ENCODE measurements around the gene IGSF8. TPM values are rescaled to one million over a fixed set of nuclear protein-coding genes. Genes with fewer than 3 reads are reported as not detected.

Gene IGSF8
- total and polyA plus RNA-seq, 4 donors = 23.5 to 39.5 (median 26.8) TPM

DNA sequence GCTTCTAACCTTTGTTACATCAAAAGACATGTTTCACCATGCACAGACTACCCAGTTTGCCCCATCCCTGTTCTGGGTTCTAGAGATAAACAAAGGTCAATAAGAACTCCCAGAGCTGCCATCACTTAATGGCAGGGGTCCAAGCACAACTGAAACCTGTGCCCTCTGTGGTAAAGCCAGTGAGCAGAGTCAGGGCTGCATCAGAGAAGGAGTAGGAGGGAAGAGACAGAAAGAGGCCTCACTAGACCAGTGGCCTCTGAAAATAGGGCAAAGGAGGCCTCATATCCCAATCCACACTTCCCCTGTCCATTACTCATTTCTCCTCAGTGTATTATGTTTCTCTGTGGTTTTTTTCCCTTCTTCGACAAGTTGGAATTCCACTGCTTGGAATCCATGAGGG lies 27.3 kb upstream of the IGSF8 start:
- 88 to 96% methylated on average over 1 of the region's 1 CpG for WGBS, 2 donors
- no peak for ATAC-seq (ENCODE audit: insufficient read depth, low FRiP score)
- H3K4me3 ChIP-seq = no peak overlapping the region
- peaks cover 0 to 8% (median 0%) of the 10 kb centered on the region in 5 donors for H3K4me1 ChIP-seq (ENCODE audit: control insufficient read depth in 5 of 5, insufficient read depth in 5 of 5, low read length in 5 of 5)
- no peak overlapping the region for H3K9ac ChIP-seq (ENCODE audit: insufficient read depth in 1 of 2, low read length in 2 of 2)
- H3K36me3 ChIP-seq (ENCODE audit: control insufficient read depth in 4 of 4, insufficient read depth in 4 of 4, low read length in 4 of 4) = no peaks in the 10 kb centered on the region
- peak overlapping the region in 1 of 2 donors; percentile 67 for H3K27ac ChIP-seq (ENCODE audit: low read depth in 1 of 2, low read length in 1 of 2)
- no peak for DNase-seq
- H3K9me3 ChIP-seq (ENCODE audit: control insufficient read depth in 4 of 4, insufficient read depth in 3 of 4, low read length in 3 of 4) = no peaks in the 10 kb centered on the region
- no peaks in the 10 kb centered on the region for H3K27me3 ChIP-seq (ENCODE audit: control insufficient read depth in 3 of 3, insufficient read depth in 3 of 3, low read length in 2 of 3)
- TF ChIP-seq, protein P1, sequence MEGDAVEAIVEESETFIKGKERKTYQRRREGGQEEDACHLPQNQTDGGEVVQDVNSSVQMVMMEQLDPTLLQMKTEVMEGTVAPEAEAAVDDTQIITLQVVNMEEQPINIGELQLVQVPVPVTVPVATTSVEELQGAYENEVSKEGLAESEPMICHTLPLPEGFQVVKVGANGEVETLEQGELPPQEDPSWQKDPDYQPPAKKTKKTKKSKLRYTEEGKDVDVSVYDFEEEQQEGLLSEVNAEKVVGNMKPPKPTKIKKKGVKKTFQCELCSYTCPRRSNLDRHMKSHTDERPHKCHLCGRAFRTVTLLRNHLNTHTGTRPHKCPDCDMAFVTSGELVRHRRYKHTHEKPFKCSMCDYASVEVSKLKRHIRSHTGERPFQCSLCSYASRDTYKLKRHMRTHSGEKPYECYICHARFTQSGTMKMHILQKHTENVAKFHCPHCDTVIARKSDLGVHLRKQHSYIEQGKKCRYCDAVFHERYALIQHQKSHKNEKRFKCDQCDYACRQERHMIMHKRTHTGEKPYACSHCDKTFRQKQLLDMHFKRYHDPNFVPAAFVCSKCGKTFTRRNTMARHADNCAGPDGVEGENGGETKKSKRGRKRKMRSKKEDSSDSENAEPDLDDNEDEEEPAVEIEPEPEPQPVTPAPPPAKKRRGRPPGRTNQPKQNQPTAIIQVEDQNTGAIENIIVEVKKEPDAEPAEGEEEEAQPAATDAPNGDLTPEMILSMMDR (IDR thresholded peaks at IDR 0.05; ENCODE audit: control extremely low read depth, extremely low read depth) = no peak

DNA sequence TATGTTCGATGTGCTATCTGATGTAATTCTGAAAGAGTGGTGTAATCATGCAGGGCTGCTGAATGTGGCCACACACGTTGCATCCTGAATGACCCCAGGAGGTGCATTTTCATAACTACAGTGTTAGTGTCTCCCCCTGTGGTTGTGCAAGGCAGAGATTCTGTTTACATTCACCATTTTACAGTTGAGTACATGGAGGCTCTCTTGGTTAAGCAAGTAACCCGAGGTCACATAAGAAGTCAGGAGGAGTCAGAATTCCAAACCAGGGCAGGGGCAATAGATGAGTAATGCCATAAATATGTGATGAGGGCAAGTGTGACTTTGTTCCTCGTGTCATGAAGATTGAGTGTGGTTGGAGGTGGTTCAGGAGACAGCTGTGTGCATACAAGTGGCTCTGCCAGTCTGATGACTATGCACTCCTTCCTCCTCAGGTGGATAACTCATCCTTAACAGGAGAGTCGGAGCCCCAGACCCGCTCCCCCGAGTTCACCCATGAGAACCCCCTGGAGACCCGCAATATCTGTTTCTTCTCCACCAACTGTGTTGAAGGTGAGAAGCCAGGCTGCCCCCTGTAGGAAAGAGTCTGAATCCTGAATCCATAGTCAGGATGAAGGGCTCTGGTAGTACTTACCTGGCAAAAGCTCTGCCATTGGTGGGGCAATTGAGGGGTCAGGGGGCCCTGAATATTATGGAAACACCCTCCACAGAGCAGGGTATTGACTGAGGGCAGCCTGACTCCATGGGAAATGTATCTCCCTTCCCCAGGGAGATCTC lies 26.5 kb upstream of the IGSF8 start:
- WGBS, 2 donors = 56 to 76% methylated on average over 8 of the region's 8 CpGs
- Histone ChIP-seq H3K9ac (ENCODE audit: insufficient read depth in 1 of 2, low read length in 2 of 2) (no peak overlapping the region), H3K36me3 (ENCODE audit: control insufficient read depth in 4 of 4, insufficient read depth in 4 of 4, low read length in 4 of 4) (no peaks in the 10 kb centered on the region), H3K27me3 (ENCODE audit: control insufficient read depth in 3 of 3, insufficient read depth in 3 of 3, low read length in 2 of 3) (no peaks in the 10 kb centered on the region), H3K4me3 (no peak overlapping the region), H3K4me1 (ENCODE audit: control insufficient read depth in 5 of 5, insufficient read depth in 5 of 5, low read length in 5 of 5) (peaks cover 0 to 6% (median 0%) of the 10 kb centered on the region in 5 donors), H3K27ac (ENCODE audit: low read depth in 1 of 2, low read length in 1 of 2) (peak overlapping the region; percentile 1 to 67), H3K9me3 (ENCODE audit: control insufficient read depth in 4 of 4, insufficient read depth in 3 of 4, low read length in 3 of 4) (no peaks in the 10 kb centered on the region)
- DNase-seq (no peak), ATAC-seq (ENCODE audit: insufficient read depth, low FRiP score) (peak; percentile 42)
- TF ChIP-seq, protein P1 (IDR thresholded peaks at IDR 0.05; ENCODE audit: control extremely low read depth, extremely low read depth) = no peak

DNA sequence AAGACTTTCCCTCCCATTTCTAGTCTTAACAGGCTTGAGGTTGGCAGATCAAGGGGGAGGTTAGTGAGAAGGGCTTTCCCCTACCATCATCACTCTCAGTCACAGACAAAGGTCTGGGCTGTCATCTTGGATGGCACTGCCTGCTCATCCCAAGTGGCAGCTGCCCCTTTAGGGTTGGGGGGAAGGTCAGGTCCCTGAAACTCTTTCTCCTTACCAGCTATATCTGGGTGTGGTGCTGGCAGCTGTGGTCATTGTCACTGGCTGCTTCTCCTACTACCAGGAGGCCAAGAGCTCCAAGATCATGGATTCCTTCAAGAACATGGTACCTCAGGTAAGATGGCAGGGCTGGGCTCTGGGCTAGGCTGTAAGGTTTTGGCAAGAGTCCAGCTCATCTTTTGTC lies 25.3 kb upstream of the IGSF8 start:
- Histone ChIP-seq H3K27ac (ENCODE audit: low read depth in 1 of 2, low read length in 1 of 2) (no peak overlapping the region), H3K9ac (ENCODE audit: insufficient read depth in 1 of 2, low read length in 2 of 2) (no peak overlapping the region)
- DNase-seq = no peak

More for the DNA sequence above, 25.3 kb upstream of the IGSF8 start:
- Histone ChIP-seq H3K9me3 (ENCODE audit: control insufficient read depth in 4 of 4, insufficient read depth in 3 of 4, low read length in 3 of 4) (no peaks in the 10 kb centered on the region), H3K36me3 (ENCODE audit: control insufficient read depth in 4 of 4, insufficient read depth in 4 of 4, low read length in 4 of 4) (no peaks in the 10 kb centered on the region), H3K4me3 (no peak overlapping the region), H3K4me1 (ENCODE audit: control insufficient read depth in 5 of 5, insufficient read depth in 5 of 5, low read length in 5 of 5) (peaks cover 0 to 6% (median 2%) of the 10 kb centered on the region in 5 donors), H3K27me3 (ENCODE audit: control insufficient read depth in 3 of 3, insufficient read depth in 3 of 3, low read length in 2 of 3) (no peaks in the 10 kb centered on the region)
- TF ChIP-seq, protein P1 (IDR thresholded peaks at IDR 0.05; ENCODE audit: control extremely low read depth, extremely low read depth) = no peak
- no peak for ATAC-seq (ENCODE audit: insufficient read depth, low FRiP score)

Data from lung (tissue), 12 donors.